GM18907 (cell line): ENCODE measurements around the gene DEFB131B.
"Not testable (repeated sequence)": the region's sequence is repeated elsewhere in the genome, so short reads cannot be mapped to it uniquely, and the experiment has no call there.

ENCODE experiments used
- ATAC-seq: cut with Tn5 transposase; IDR thresholded peaks from one replicate; pipeline ENCODE4 v1.9.1; 2021; ENCODE audit warnings: mild to moderate bottlenecking, moderate library complexity; ENCODE audit not compliant: unreplicated experiment

DEFB131B gene, protein sequence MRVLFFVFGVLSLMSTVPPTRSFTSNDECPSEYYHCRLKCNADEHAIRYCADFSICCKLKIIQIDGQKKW

GRCh38 chr11:71878059-71878458, at the start of gene DEFB131B:
TSS of gene DEFB131B (plus strand) at chr11:71878453. CDS start at chr11:71878453, 0 bp downstream.
- ATAC-seq, result not testable (repeated sequence)

- not testable (repeated sequence) for ATAC-seq
These were observed 49.0 kb upstream of the DEFB131B start for GRCh38 chr11:71829247-71829646.

- ATAC-seq, result not testable (repeated sequence)
These were observed 48.6 kb upstream of the DEFB131B start for GRCh38 chr11:71829686-71830085.

GRCh38 chr11:71832811-71833210, 45.4 kb upstream of the DEFB131B start, which contains the start of gene DEFB108B:
TSS of gene DEFB108B (plus strand) at chr11:71833200. CDS start at chr11:71833200, 0 bp downstream.
- not testable (repeated sequence) for ATAC-seq

DNA sequence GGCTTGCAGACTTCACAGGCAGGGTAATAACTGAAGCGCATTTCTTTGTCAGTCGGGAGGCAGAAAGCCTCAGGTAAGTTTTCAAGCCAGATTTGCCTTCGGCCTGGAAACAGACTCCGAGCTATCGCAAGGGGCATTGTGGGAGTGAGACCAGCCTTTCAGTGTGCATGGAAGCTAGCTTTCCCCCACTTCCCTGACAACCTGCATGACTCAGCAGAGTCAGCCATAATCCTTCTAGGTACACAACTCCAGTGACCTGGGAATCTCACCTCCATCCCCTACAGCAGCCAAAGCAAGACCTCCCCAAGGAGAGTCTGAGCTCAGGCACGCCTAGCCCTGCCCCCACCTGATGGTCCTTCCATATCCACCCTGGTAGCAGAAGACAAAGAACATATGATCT, 35.5 kb upstream of the DEFB131B start:
- ATAC-seq, result not testable (repeated sequence)

DNA sequence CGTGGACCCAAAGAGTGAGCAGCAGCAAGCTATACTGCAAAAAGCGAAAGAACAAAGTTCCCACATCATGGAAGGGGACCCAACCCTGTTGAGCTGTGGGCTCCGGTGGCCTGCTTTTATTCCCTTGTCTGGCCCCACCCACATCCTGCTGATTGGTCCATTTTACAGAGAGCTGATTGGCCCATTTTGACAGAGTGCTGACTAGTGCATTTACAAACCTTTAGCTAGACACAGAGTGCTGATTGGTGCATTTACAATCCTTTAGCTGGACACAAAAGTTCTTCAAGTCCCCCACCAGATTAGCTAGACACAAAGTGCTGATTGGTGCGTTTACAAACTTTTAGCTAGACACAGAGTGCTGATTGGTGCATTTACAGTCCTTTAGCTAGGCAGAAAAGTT, 34.9 kb upstream of the DEFB131B start:
- ATAC-seq, result not testable (repeated sequence)

DNA sequence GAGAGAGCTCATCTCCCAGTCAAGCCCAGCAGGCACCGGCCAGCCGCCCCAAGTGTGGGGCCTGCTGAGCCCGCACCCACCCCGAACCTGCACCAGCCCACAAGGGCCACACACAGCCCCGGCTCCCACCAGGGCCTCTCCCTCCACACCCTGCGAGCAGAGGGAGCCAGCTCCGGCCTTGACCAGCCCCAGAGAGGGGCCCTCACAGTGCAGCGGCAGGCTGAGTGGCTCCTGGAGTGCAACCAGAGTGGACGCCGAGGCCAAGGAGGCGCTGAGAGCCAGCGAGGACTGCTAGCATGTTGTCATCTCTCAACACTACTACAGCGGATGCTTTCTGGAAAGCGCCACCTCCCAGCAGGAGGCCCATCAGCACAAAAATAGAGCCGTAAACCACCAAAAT, 34.4 kb upstream of the DEFB131B start:
- ATAC-seq, result no peak

DNA sequence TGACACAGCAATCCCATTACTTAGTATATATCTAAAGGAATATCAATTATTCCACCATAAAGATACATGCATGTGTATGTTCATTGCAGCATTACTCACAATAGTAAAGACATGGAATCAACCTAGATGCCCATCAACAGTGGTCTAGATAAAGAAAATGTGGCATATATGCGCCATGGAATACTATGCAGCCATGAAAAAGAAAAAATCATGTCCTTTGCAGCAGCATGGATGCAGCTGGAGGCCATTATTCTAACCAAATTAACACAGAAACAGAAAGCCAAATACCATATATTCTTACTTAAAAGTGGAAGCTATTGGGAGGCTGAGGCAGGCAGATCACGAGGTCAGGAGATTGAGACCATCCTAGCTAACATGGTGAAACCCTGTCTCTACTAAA, 24.4 kb upstream of the DEFB131B start:
- ATAC-seq, result not testable (repeated sequence)

- peak; percentile 67 for ATAC-seq
These were observed 22.4 kb upstream of the DEFB131B start for GRCh38 chr11:71855880-71856279.

DNA sequence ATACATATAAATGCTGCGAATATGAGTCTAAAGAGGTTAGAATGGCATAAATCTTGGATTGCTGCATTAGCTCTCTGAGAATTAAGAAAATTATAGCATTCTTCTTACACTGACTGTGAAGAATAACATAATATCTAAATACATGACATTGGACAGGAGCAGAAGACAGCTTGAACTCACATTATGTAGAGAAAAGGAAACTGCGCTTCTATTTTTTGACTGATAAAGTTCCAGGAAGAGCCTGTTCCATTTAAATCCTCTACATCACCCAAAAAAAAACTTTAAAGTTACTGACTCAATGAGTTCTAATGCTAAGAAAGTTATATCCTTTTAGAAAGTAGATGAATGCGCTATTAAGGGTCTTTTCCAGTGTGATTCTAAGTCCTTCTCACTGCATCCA, 17.4 kb upstream of the DEFB131B start:
- not testable (repeated sequence) for ATAC-seq

DNA sequence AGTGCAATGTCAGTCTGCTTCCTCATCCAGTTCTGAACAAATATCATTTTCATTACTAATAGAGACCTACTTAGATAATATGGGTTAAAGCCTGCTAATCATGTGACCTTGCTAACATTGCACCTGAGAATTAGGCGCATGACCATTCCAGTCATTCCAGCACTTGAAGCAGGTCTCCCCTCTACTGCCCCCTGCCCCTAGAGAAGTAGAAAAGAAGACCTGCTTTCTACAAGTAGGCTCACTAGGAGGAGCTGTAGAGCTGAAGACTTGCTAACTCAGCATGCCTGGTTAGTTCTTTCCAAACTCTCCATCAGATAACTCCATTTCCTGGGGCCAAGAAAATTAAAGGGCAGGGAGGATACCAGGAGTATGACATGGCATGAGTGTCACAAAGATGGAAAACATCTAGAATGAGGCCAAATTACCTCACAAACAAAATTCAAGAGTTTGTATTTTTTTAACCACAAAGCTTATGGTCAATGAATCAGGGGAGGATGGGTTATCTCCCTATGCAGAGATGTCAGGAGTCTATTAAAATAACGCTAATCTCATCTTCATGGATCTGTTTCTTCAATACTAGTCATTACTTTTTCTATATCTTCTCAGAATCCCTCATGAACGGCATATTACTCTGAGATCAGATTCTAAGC, 14.2 kb upstream of the DEFB131B start:
- ATAC-seq, result not testable (repeated sequence)

- not testable (repeated sequence) for ATAC-seq
These were observed 11.0 kb upstream of the DEFB131B start for GRCh38 chr11:71867209-71867608.

GRCh38 chr11:71869931-71870330, 8.3 kb upstream of the DEFB131B start:
- not testable (repeated sequence) for ATAC-seq

GRCh38 chr11:71870661-71871060, 7.6 kb upstream of the DEFB131B start:
- not testable (repeated sequence) for ATAC-seq

DNA sequence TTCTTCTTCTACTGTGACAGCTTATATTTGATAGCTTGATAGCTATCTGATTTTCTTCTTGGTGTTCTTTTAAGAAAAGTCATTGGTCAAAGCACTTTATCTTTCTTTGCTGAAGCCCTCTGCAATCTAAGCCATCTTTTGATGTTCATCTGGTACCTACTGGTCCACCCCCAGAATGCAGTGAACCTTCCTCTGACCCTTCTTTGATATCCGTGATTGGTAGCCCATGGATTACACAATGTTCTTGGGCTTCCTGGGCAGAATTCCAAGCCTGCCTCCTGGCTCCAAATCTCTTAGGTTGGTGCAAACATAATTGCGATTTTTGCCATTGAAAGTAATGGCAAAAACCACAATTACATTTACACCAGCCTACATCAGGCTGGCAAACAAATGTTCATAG, 2.0 kb upstream of the DEFB131B start:
- ATAC-seq, result not testable (repeated sequence)

DNA sequence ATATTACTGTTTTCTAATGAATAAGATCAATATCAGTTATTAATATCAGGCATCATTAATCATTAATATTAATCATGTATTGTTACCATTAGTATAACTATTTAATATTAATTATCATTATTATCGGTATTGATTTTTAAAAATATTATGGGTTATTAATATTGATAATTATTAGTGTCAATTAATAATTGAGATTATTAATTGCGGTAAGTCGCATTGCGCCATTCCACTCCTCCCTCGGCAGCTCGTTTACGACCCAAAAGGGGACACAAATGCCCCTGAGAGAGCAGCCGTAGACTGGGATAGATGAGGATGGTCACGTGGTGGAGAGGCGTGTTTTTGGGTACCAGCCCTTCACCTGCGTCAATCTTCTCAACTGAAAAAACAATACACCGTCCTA, 7.6 kb downstream of the DEFB131B start:
- not testable (repeated sequence) for ATAC-seq

DNA sequence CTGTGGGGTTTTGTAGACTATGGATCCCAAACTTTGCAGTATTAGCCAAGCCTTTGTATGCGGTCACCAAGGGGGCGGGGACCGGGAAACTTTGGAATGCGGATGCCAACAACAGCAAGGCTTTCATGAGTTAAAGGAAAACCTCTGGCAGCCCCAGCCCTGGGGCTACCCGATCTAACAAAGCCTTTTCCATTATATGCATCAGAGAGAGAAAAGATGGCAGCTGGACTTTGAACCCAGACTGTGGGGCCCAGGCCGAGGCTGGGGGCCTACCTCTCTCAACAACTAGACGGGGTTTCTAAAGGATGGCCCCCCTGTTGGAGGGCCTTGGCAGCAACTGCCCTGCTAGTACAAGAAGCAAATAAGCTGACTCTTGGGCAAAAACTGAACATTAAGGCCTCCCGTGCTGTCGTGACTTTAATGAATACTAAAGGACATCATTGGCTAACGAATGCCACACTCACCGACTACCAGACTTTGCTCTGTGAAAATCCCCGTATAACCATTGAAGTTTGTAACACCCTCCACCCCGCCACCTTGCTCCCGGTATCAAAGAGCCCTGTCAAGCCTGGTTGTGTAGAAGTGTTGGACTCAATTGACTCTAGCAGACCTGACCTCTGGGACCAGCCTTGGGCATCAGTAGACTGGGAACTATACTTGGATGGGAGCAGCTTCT, 10.2 kb downstream of the DEFB131B start:
- ATAC-seq, result not testable (repeated sequence)

DNA sequence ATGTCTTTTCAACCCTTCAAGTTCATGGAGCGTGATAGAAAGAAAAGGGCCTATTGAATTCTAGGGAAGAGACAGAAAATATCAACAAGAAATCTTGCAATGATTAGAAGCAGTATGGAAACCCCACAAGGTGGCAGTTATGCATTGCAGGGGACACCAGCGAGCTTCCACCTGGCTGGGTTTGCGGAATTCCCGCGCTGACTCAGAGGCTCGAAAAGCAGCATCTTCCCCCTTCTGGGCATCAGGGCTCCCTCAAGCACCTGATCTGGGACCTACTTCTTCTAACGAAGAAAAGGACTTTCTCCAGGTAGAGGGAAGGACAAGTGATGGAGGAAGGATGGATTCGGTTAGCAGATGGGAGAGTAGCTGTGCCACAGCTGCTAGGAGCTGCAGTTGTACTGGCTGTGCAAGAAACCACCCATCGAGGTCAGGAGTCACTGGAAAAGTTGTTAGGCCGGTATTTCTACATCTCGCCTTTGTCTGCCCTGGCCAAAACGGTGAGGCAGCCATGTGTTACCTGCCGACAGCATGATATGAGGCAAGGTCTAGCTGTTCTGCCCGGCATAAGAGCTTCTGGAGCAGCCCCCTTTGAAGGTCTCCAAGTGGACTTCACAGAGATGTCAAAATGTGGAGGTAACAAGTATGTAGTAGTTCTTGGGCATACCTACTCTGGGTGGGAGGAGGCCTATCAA, 11.1 kb downstream of the DEFB131B start:
- not testable (repeated sequence) for ATAC-seq

DNA sequence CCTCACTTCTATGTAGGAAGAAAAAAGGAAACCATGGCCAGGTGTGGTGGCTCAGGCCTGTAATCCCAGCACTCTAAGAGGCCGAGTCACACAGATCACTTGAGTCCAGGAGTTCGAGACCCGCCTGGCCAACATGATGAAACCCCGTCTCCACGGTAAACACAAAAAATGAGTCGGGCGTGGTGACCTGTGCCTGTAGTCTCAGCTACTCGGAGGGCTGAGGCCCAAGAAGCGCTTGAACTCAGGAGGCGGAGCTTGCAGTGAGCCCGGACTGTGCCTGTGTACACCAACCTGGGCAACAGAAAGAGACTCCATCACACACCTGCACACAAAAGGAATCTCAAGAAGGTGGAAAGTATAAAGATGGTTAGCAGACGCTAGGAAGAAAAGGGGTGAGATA, 17.7 kb downstream of the DEFB131B start:
- ATAC-seq, result no peak

GRCh38 chr11:71901137-71901536, 22.9 kb downstream of the DEFB131B start:
- ATAC-seq, result not testable (repeated sequence)

DNA sequence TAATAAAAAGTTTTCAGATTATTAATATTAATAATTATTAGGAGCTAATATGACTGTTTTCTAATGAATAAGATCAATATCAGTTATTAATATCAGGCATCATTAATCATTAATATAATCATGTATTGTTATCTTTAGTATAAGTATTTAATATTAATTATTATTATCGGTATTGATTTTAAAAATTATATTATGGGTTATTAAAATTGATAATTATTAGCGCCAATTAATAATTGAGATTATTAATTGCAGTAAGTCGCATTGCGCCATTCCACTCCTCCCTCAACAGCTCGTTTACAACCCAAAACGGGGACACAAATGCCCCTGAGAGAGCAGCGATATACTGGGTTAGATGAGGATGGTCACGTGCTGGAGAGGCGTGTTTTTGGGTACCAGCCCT, 30.0 kb downstream of the DEFB131B start:
- ATAC-seq, result no peak
